Measurements from ENCODE around the gene CNDP1.

DNA sequence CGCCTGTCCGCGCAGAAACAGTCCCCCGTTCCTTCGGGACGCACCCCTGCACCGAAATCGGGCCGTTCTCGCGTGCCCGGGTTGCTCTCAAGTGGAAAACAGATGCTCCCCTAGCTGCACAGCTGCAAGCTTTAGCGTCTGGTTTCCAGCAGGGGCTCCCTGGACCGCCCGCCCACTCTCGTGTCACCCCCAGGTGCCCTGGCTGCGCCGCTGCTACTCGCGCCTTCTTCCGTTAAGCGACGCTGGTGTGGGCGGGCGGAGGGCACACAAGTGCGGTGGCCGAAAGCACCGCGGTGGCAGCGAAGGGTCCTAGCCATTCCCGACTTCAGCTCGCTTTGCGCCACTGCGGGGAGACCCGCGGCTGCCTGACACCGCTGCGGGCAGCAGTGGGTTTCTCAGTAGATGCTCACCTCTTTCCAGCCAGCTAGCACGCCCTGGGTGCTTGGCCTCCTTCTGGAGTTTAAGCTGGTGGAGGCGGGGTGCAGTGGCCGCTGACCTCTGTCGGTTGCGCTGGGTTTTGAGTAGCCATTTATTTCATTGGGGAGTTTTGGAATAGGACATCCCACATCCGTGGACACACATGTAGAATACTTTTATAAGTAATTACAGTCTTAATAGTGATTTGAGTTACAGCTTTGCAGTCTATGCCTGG is 64.2 kb downstream of the CNDP1 start:
- TF ChIP-seq EZH2 (IDR thresholded peaks at IDR 0.05; ENCODE audit: low read length): no peak
- peak in 1 of 3 experiments; percentile 3 for TF ChIP-seq CTCF (optimal IDR thresholded peaks at IDR 0.05 in 1 of 3, IDR thresholded peaks at IDR 0.05 in 1 of 3, conservative IDR thresholded peaks at IDR 0.05 in 1 of 3; ENCODE audit: extremely low read depth in 1 of 3, insufficient read depth in 2 of 3, low read length in 3 of 3)
